CD14-positive monocyte (primary cell): ENCODE measurements around the gene TMX3. TPM values are rescaled to one million over a fixed set of nuclear protein-coding genes. Genes with fewer than 3 reads are reported as not detected.
A peak's percentile ranks its signal among the peaks of the same experiment; 100 is the strongest.

Experiments
- DNase-seq, 3 donors: peaks; one replicate each; pipeline ENCODE4 v3.0.0-alpha.2; 2011 to 2022
- H2AFZ ChIP-seq: 2 replicates; pipeline ENCODE4 v1.6.0; 2012; ENCODE audit warnings: mild to moderate bottlenecking, low read depth, low read length, inconsistent platforms; ENCODE audit not compliant: insufficient read depth, poor library complexity, severe bottlenecking
- H3K27ac ChIP-seq, 2 donors: 1 replicate in 1 of 2; 2 replicates in 1 of 2; pipeline ENCODE4 v1.5.1; 2012 to 2013; ENCODE audit warnings: low read length in 2 of 2, control low read depth in 1 of 2, inconsistent platforms in 1 of 2, low read depth in 1 of 2, mild to moderate bottlenecking in 1 of 2
- H3K27me3 ChIP-seq, 2 donors: one replicate each; pipeline versions ENCODE4 v1.6.0 to v1.6.1; 2011 to 2013; ENCODE audit warnings: low read length in 2 of 2; ENCODE audit not compliant: control insufficient read depth in 2 of 2, insufficient read depth in 2 of 2
- H3K36me3 ChIP-seq, 2 donors: replicated peaks in 1 of 2; 1 replicate in 1 of 2; 2 replicates in 1 of 2; pipeline versions ENCODE4 v1.5.1 to v1.6.1; 2012 to 2013; ENCODE audit warnings: low read length in 2 of 2, control low read depth in 1 of 2, inconsistent platforms in 1 of 2, mild to moderate bottlenecking in 1 of 2; ENCODE audit not compliant: insufficient read depth in 2 of 2, control insufficient read depth in 1 of 2
- H3K4me1 ChIP-seq, 2 donors: 1 replicate in 1 of 2; 2 replicates in 1 of 2; pipeline versions ENCODE4 v1.5.1 to v1.6.1; 2012 to 2013; ENCODE audit warnings: low read length in 2 of 2, control low read depth in 1 of 2, inconsistent platforms in 1 of 2, mild to moderate bottlenecking in 1 of 2, moderate library complexity in 1 of 2; ENCODE audit not compliant: insufficient read depth in 2 of 2, control insufficient read depth in 1 of 2
- H3K4me2 ChIP-seq: replicated peaks from 2 replicates; pipeline ENCODE3; 2012; ENCODE audit warnings: low read length, moderate library complexity, mild to moderate bottlenecking; ENCODE audit not compliant: poor library complexity, severe bottlenecking; ENCODE audit errors: extremely low read depth
- H3K4me3 ChIP-seq, 3 experiments: fragments of 200-600 bp in 1 of 3; sonication (generic) in 1 of 3; replicated peaks in 1 of 3; 1 replicate in 2 of 3; 2 replicates in 1 of 3; pipeline ENCODE4 v1.5.1; 2011 to 2013; ENCODE audit warnings: low read length in 3 of 3, mild to moderate bottlenecking in 3 of 3, control low read depth in 2 of 3, low read depth in 2 of 3, inconsistent platforms in 1 of 3, moderate library complexity in 1 of 3
- H3K79me2 ChIP-seq: 2 replicates; pipeline ENCODE4 v1.6.0; 2012; ENCODE audit warnings: mild to moderate bottlenecking, control low read depth, inconsistent platforms, low read length, moderate library complexity; ENCODE audit not compliant: insufficient read depth
- H3K9ac ChIP-seq: 2 replicates; pipeline ENCODE4 v1.6.0; 2017; ENCODE audit warnings: low read length, mild to moderate bottlenecking; ENCODE audit not compliant: insufficient read depth, poor library complexity, severe bottlenecking
- H3K9me3 ChIP-seq, 2 donors: replicated peaks in 1 of 2; 1 replicate in 1 of 2; 2 replicates in 1 of 2; pipeline versions ENCODE4 v1.5.1 to v1.6.1; 2012 to 2013; ENCODE audit warnings: low read length in 2 of 2, control low read depth in 1 of 2; ENCODE audit not compliant: control insufficient read depth in 1 of 2, insufficient read depth in 1 of 2
- H4K20me1 ChIP-seq: 2 replicates; pipeline ENCODE4 v1.6.0; 2012; ENCODE audit warnings: mild to moderate bottlenecking, low read length, control low read depth, moderate library complexity; ENCODE audit not compliant: insufficient read depth
- H3K27ac Mint-ChIP-seq, 7 donors: one replicate each; pipeline ENCODE4 v1.8.0; 2020; ENCODE audit warnings: mild to moderate bottlenecking in 7 of 7, mixed read lengths in 7 of 7, moderate library complexity in 6 of 7, inconsistent platforms in 2 of 7
- H3K27me3 Mint-ChIP-seq, 3 donors: one replicate each; pipeline ENCODE4 v1.8.0; 2021 to 2022; ENCODE audit warnings: low read depth in 3 of 3, mild to moderate bottlenecking in 3 of 3, mixed read lengths in 3 of 3, moderate library complexity in 3 of 3, inconsistent platforms in 1 of 3
- H3K36me3 Mint-ChIP-seq, 2 donors: one replicate each; pipeline ENCODE4 v1.8.0; 2020; ENCODE audit warnings: mixed read lengths in 2 of 2, inconsistent platforms in 1 of 2, mild to moderate bottlenecking in 1 of 2
- H3K4me1 Mint-ChIP-seq: one replicate; pipeline ENCODE4 v1.8.0; 2020; ENCODE audit warnings: mild to moderate bottlenecking, mixed read lengths
- H3K4me3 Mint-ChIP-seq, 2 donors: one replicate each; pipeline ENCODE4 v1.8.0; 2020; ENCODE audit warnings: mild to moderate bottlenecking in 2 of 2, mixed read lengths in 2 of 2, moderate library complexity in 1 of 2
- H3K9me3 Mint-ChIP-seq, 7 donors: one replicate each; pipeline ENCODE4 v1.8.0; 2020 to 2022; ENCODE audit warnings: mixed read lengths in 7 of 7, mild to moderate bottlenecking in 6 of 7, moderate library complexity in 6 of 7, inconsistent platforms in 2 of 7
- WGBS: methylation state at CpG from one replicate; pipeline ENCODE4 v1.1.5; 2013; ENCODE audit warnings: missing lambda C conversion rate; ENCODE audit not compliant: insufficient coverage; 5-methylcytosine and 5-hydroxymethylcytosine counted together
- intact Hi-C, 2 donors: fragments of 100-400 bp; cut with micrococcal nuclease; formaldehyde crosslinking; loops; one replicate each; pipeline versions ENCODE4 v1.15.0 to v1.15.1; 2023
- polyA plus RNA-seq, 3 donors: library from polyadenylated mRNA; depleted of rRNA in 1 of 3; unstranded in 2 of 3; stranded (reverse) in 1 of 3; fragments of 300-500 nt in 2 of 3; fragments of >200 nt in 1 of 3; fragmentation: Illumina TruSeq in 2 of 3; gene quantifications; 1 replicate in 2 of 3; 2 replicates in 1 of 3; pipeline ENCODE4 v1.2.3, GENCODE V29; 2012 to 2021
- TF ChIP-seq, protein P1 (sequence below): fragments of 200-600 bp; IDR thresholded peaks from one replicate; pipeline ENCODE4 v1.8.0; 2022; ENCODE audit warnings: antibody characterized with exemption, mild to moderate bottlenecking

The TMX3 gene
- polyA plus RNA-seq, 3 donors, result 13.7 to 37.7 (median 16.5) TPM

- Histone ChIP-seq H3K27ac (no peak overlapping the region), H3K4me3 (no peak overlapping the region), H3K4me2 (no peak overlapping the region), H4K20me1 (no peaks in the 10 kb centered on the region), H3K9me3 (no peaks in the 10 kb centered on the region), H3K79me2 (no peaks in the 10 kb centered on the region), H3K4me1 (no peaks in the 10 kb centered on the region), H3K9ac (no peak overlapping the region), H3K36me3 (peaks cover 82 to 97% of the 10 kb centered on the region in 2 donors), H3K27me3 (no peaks in the 10 kb centered on the region), H2AFZ (no peak overlapping the region)
- TF ChIP-seq, protein P1, sequence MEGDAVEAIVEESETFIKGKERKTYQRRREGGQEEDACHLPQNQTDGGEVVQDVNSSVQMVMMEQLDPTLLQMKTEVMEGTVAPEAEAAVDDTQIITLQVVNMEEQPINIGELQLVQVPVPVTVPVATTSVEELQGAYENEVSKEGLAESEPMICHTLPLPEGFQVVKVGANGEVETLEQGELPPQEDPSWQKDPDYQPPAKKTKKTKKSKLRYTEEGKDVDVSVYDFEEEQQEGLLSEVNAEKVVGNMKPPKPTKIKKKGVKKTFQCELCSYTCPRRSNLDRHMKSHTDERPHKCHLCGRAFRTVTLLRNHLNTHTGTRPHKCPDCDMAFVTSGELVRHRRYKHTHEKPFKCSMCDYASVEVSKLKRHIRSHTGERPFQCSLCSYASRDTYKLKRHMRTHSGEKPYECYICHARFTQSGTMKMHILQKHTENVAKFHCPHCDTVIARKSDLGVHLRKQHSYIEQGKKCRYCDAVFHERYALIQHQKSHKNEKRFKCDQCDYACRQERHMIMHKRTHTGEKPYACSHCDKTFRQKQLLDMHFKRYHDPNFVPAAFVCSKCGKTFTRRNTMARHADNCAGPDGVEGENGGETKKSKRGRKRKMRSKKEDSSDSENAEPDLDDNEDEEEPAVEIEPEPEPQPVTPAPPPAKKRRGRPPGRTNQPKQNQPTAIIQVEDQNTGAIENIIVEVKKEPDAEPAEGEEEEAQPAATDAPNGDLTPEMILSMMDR, result no peak
- intact Hi-C loops, result no loop called here
- peak overlapping the region in 2 of 7 donors; percentile 6 to 7 for H3K27ac Mint-ChIP-seq
- WGBS, result 99% methylated on average over 23 of the region's 26 CpGs
- DNase-seq, result no peak
- H3K4me3 Mint-ChIP-seq, result no peak overlapping the region
- H3K4me1 Mint-ChIP-seq, result no peaks in the 10 kb centered on the region
- peaks cover 0 to 2% (median 2%) of the 10 kb centered on the region in 3 donors for H3K27me3 Mint-ChIP-seq
- H3K9me3 Mint-ChIP-seq, result peaks cover 0 to 4% (median 0%) of the 10 kb centered on the region in 7 donors
- peaks cover 49 to 72% of the 10 kb centered on the region in 2 donors for H3K36me3 Mint-ChIP-seq
These were observed 21.7 kb downstream of the TMX3 start for GRCh38 chr18:68693091-68693815.

- Mint-ChIP-seq H3K27me3 (no peaks in the 10 kb centered on the region), H3K27ac (peak overlapping the region in 6 of 7 donors; percentile 3 to 74 (median 58)), H3K9me3 (no peaks in the 10 kb centered on the region), H3K4me1 (peaks cover 6% of the 10 kb centered on the region), H3K4me3 (no peak overlapping the region), H3K36me3 (peaks cover 57 to 60% of the 10 kb centered on the region in 2 donors)
- H3K79me2 ChIP-seq, result no peaks in the 10 kb centered on the region
- H3K4me3 ChIP-seq, result no peak overlapping the region
- H3K9me3 ChIP-seq, result no peaks in the 10 kb centered on the region
- intact Hi-C loops, result no loop called here
- peaks cover 74 to 92% of the 10 kb centered on the region in 2 donors for H3K36me3 ChIP-seq
- H3K9ac ChIP-seq, result no peak overlapping the region
- H3K4me2 ChIP-seq, result no peak overlapping the region
- no peaks in the 10 kb centered on the region for H3K27me3 ChIP-seq
- no CpG with 5 or more reads among the region's 1 CpG for WGBS
- peak in 1 of 3 donors; percentile 1 for DNase-seq
- peak overlapping the region in 1 of 2 donors; percentile 58 for H3K27ac ChIP-seq
- TF ChIP-seq, protein P1, result no peak
- H2AFZ ChIP-seq, result no peak overlapping the region
- no peaks in the 10 kb centered on the region for H4K20me1 ChIP-seq
- peaks cover 6 to 7% of the 10 kb centered on the region in 2 donors for H3K4me1 ChIP-seq
These were observed 35.4 kb downstream of the TMX3 start for GRCh38 chr18:68679528-68679927.
